ENCODE results near the gene SLC45A3.
A peak's percentile ranks its signal among the peaks of the same experiment; 100 is the strongest.
"Not testable (repeated sequence)": the region's sequence is repeated elsewhere in the genome, so short reads cannot be mapped to it uniquely, and the experiment has no call there.

SLC45A3 gene

GRCh38 chr1:205680073-205680851 is at the start of gene SLC45A3:
Gene SLC45A3 (minus strand): TSS chr1:205680509. CDS start chr1:205664656, 15,853 bp downstream.
- DNase-seq: peak; percentile 28

- DNase-seq: no peak
Observed at GRCh38 chr1:205726619-205727125, 46.4 kb upstream of the SLC45A3 start.

- DNase-seq: no peak
Observed at GRCh38 chr1:205725514-205725913, 45.2 kb upstream of the SLC45A3 start.

GRCh38 chr1:205720740-205721139 is 40.4 kb upstream of the SLC45A3 start:
- not testable (repeated sequence) for DNase-seq

- no peak for DNase-seq
Observed at GRCh38 chr1:205719762-205720161, 39.5 kb upstream of the SLC45A3 start.

- no peak for DNase-seq
Observed at GRCh38 chr1:205719015-205719414, 38.7 kb upstream of the SLC45A3 start.

GRCh38 chr1:205716371-205717132 is 36.2 kb upstream of the SLC45A3 start:
- DNase-seq: no peak

- DNase-seq: no peak
Observed at GRCh38 chr1:205715628-205716027, 35.3 kb upstream of the SLC45A3 start.

GRCh38 chr1:205714906-205715246 is 34.6 kb upstream of the SLC45A3 start:
- no peak for DNase-seq

GRCh38 chr1:205714190-205714905 is 34.0 kb upstream of the SLC45A3 start:
- DNase-seq: no peak

- peak; percentile 33 for DNase-seq
Observed at GRCh38 chr1:205711105-205712048, 31.1 kb upstream of the SLC45A3 start.

GRCh38 chr1:205710201-205711062 is 30.1 kb upstream of the SLC45A3 start:
- DNase-seq: no peak

GRCh38 chr1:205709640-205710039 is 29.3 kb upstream of the SLC45A3 start:
- no peak for DNase-seq

- DNase-seq: no peak
Observed at GRCh38 chr1:205709059-205709398, 28.7 kb upstream of the SLC45A3 start.

GRCh38 chr1:205706601-205707502 is 26.5 kb upstream of the SLC45A3 start:
- DNase-seq: no peak

- no peak for DNase-seq
Observed at GRCh38 chr1:205704903-205705302, 24.6 kb upstream of the SLC45A3 start.

GRCh38 chr1:205703072-205703471 is 22.8 kb upstream of the SLC45A3 start:
- DNase-seq: no peak

GRCh38 chr1:205701891-205702290 is 21.6 kb upstream of the SLC45A3 start:
- no peak for DNase-seq

- no peak for DNase-seq
Observed at GRCh38 chr1:205701420-205701819, 21.1 kb upstream of the SLC45A3 start.

- DNase-seq: no peak
Observed at GRCh38 chr1:205700865-205701401, 20.6 kb upstream of the SLC45A3 start.
